DMS79 treated with DMSO at 0.1 percent for 48 hours (cell line): ENCODE data around the gene ASB13.

Experiments
- DNase-seq: peaks from one replicate; lab custom pipeline; 2025; lab: John Stamatoyannopoulos, UW

Gene ASB13

DNA sequence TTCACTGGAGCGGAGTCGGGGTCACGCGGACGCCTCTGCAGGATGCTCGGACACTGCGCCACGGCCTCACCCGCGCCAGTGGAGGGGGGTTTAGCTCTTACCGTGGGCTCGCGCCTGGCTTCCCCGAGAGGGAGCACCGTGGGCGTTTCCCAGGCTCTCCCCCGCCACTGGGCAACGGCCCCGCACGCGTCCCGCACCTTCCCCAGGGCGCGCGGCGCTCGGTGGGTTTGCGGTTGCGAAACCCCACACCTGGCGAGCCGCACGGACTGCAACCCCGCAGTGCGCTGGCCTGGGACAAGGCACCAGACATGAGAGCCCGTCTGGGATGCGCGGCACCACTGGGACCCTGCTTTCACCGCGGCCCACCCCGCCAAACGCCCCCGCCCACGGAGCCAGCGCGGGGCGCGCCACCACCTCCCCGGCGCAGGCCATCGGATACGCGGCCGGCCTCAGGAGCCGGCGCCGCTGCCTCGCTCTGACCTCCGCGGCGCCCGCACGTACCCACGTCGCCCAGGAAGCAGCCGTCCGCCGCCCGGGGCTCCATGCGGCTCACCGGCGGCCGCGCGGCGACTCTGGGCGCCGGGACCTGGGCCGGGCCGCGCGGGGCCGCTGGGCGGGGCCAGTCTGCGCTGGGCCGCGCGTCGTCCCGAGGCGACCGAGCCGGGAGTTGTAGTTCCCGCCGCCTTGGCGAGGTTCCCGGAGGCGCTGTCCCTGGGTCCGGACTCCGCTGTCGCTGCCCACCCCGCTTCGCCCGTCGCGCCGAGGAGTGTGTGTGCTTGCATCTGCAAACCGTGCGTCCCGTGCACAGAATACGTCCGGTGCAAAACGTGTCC, at the start of gene ASB13:
ASB13 (minus strand) TSS at position 588 of the 833 bp plus-strand sequence; CDS start at position 544, 44 bp downstream.
- DNase-seq, result no peak

DNA sequence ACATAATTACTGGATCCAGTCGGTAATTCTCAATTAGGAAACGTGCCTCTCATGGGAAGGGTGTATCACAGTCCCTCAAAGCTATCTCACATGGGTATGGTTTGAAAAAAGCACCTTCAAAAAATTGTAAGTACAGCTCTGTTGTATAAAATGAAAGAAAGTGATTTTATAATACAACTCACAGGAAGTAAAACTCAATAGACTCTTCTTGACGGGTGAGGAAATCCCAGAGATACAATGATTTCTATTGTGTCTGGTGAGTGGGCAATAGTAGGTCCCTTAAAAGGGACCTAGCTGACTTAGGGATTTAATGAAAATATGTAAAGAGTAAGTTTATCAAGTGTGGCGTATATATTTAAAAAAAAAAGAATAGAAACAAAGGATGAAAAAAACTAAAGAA, 45.2 kb upstream of the ASB13 start:
- no peak for DNase-seq

GRCh38 chr10:5710859-5711258, 44.5 kb upstream of the ASB13 start:
- no peak for DNase-seq

- DNase-seq, result peak; percentile 1
Observed at GRCh38 chr10:5709865-5710264, 43.5 kb upstream of the ASB13 start.

DNA sequence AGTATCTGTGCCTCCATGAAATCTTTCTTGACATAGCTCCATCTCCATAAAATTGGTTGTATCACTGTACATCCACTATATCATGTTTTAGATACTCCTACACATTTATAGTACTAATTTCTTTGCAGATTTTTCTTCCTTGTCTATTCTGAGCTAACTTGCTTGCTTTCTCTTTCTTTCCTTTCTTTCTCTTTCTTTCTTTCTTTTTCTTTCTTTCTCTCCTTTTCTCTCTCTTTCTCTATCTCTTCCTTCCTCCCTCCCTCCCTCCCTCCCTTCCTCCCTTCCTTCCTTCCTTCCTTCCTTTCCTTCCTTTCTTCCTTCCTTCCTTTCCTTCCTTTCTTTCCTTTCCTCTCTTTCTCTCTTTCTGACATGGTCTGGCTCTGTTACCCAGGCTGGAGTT, 42.0 kb upstream of the ASB13 start:
- no peak for DNase-seq

DNA sequence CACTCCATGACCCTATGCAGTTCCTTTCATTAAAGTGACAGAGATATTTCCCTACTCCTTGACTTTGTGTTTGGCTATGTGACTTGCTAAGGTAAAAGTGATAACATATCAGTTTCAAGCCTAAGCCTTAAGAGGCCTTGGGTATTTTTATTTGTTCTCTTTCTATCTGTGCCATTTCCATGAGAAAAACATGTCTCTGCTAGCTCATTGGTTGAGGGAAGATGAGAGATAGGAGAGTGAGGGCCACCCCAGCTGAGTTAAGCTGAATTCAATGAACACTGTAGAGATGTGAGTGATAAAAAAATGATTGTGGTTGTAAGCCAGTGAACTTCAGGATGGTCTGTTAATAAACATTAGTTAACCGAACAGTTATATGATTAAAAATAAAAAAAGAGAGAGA, 31.7 kb upstream of the ASB13 start:
- no peak for DNase-seq

DNA sequence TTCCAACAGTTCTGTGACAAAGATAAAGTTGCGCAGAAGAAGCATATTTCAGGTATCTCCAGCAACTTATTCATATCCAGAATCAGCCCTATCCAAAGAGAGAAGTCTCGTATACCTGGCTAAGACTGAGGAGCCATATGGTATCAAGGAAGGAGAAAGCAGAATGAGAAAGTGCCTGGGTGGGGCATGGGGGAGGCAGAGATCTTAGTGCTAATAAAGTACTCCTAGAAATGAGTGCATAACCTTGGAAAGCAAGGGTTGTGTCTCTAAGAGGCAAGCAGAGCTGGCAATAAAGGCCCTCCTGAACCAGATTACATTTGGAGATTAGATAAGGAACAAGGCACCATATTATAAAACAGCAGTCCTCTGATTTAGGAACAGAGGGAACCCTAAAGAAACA, 30.9 kb upstream of the ASB13 start:
- DNase-seq, result no peak

DNA sequence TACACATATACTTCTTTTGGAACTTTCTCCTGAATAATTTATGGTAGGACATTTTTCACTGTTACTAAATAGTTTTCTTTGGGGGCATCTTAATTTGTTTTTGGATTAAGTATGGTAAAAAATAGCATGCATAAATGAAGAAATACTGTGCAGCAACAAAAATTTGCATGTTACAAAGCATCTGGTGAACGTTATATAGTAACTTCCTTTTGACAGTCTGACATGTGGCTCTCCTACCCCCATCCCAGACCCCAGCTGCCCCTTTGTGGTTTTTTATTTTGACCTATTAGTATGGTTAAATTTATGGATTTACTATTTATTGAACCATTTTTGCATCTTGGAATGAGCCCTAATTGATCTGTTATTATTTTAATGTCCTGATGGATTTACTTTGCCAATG, 28.2 kb upstream of the ASB13 start:
- DNase-seq, result no peak

- no peak for DNase-seq
Observed at GRCh38 chr10:5692461-5693358, 26.3 kb upstream of the ASB13 start.

DNA sequence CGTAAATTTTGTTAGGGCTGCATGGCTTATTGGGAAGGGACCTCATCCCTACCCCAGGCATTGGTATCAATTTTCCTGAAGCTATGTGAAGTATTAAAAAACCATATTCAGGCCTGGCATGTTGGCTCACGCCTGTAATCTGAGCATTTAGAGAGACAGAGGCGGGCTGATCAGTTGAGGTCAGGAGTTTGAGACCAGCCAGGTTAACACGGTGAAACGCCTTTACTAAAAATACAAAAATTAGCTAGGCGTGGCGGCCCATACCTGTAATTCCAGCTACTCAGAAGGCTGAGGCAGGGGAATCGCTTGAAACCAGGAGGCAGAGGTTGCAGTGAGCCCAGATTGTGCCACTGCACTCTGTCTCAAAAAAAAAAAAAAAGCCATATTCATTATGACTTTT, 25.4 kb upstream of the ASB13 start:
- no peak for DNase-seq

GRCh38 chr10:5688587-5688986, 22.2 kb upstream of the ASB13 start:
- no peak for DNase-seq

GRCh38 chr10:5685764-5686240, 19.4 kb upstream of the ASB13 start:
- DNase-seq, result peak; percentile 27

GRCh38 chr10:5684971-5685763, 18.8 kb upstream of the ASB13 start:
- DNase-seq, result peak; percentile 27

DNA sequence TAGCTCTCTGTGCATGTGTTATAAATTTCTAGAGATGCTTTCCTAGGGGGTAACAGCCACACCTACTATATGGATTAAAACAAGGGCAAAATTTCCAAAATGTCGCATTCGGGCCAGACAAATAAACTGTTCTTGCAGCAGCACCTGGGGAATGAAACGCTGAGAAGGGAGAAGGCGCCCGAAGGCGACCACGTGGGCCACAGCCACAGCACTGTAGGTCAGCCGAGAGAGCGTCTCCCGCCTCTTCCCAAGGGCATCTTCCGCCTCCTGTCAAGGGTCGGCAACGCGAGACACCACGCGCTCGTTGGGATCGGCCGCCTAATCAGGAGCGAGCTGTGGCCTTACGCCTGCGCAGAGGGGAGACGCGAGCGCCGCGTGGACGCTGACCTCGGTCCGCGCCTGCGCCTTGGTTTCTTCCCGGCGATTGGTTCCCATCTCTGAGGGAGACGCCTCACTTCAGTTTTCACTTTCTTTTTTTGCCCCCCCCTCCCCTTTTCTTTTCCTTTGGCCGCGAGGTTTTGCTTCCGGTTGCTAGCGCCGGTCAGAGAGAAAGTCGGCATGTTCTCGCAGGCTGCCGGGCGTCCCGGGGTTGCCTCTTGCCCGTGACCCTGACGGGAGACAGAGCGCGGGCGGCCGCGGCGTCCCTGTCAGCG, 18.0 kb upstream of the ASB13 start, which contains the start of gene TASOR2:
TASOR2 (plus strand) TSS at position 521 of the 653 bp plus-strand sequence. CDS start 35,805 bp downstream, outside the sequence.
- peak; percentile 76 for DNase-seq

- DNase-seq, result no peak
Observed at GRCh38 chr10:5683065-5683464, 16.7 kb upstream of the ASB13 start.

DNA sequence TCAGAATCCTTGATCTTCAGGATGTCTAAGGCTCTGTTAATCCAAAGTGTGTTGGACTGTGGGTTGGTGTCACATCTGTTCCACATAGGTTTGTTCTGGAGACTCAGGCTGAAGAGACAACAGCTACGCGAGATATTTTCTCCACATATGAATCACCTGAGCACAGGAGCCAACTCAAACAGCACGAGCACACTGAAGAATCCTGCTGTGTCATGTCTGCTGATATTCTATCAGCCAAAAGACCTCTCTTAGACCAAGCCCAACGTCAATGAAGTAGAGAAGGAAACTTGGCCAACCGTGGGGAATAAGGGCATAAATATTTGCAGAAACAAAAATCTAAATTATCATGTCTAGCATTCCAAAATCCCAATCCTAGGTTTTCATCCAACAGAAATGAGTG, 15.5 kb upstream of the ASB13 start:
- DNase-seq, result no peak

DNA sequence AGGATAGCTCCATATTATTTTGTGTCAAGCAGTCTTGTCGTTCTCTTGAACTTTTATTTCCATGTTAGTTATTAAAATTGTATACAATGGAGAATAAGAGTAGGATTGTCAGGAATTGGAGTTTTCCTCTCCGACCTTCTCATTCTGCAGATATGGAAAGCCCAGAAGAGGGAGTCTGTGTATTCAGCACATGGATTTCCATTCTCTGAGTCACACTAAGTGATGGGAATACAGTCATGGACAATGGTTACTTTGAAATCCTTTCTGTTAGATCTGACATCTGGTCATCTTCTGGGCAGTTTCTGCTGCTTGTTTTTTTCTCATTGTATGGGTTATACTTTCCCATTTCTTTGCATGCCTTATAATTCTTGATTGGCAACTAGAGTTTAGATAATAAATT, 13.2 kb upstream of the ASB13 start:
- no peak for DNase-seq

DNA sequence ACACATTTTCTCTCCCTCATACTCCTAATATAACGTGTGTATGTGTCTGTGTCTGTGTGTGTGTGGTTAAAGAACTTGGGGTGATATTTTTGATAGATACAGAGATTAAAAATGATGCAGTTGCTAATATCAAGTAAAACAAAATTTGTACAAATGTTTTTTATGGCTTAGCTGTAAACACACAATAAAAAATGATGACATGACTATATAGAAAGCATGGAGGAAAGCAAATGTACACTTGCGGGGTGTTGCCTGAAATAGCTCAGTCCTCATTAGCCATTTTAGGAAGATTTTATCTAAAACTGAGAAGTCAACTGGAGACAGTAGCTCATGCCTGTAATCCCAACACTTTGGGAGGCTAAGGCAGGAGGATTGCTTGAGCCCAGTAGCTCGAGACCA, 12.6 kb upstream of the ASB13 start:
- DNase-seq, result no peak

DNA sequence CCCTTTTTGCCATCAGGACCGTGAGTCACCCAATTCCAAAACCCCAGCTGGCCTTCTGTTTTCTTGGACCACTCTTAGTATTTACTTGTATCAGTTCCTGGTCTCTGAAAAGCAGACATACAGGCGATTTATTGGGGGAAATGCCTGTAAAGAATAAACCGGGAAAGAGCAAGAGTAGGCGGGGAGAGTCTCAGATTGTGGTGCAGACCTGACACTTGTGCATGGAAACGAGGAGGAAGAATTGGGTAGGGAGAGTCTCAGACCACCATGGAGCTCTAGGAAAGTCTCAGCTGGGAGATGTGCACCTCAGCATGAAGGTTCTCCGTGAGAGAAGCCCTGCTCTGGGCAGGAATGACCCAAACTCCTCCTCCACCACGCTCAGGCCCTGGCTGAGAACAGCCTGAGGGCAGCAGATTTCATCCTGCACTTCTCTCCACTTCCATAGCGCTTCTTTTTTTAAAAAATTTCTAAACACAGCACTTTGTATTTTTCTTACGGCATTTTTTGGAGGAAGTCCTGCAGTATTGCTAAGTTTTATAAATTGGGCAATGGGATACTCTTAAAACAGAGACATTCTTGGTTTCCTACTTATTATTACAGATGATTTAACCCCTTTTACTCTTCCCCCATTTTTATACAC, 12.1 kb upstream of the ASB13 start:
- DNase-seq, result no peak

DNA sequence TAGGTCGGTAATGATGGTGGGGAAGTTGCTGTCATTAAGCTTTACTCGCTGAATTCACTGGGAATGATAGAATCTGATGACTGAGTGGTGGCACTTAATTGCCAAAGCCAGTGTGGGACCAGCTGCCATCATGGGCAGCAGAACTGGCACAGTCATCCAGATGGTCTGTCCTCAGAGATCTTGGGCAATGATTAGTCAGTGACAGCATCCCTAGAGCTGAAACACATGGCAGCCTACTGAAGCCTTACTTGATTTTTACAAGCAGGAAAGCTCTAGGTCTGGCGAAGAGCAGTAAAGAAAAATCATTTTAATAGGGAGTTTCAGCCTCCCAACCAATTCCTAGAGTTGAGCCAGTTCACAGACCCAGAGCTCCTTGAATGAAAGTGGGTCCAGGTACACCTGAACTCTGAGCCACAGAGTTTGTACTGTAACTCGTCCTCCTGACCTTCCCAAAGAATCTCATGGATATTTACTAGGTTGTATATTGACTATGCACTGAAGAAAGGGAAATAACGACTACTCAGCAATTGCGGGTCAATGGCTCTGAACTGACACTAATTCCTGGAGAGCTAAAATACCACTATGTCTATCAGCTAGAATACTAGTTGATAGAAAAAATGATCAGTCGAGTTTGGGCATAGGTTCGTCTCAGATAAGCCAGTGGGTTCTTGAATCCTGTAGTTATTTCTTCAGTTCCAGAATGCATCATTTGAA, 4.4 kb upstream of the ASB13 start:
- DNase-seq, result no peak
